NCI-H2196 (cell line): ENCODE data around the gene ATP2A2.
"Not testable (repeated sequence)": the region's sequence is repeated elsewhere in the genome, so short reads cannot be mapped to it uniquely, and the experiment has no call there.

ENCODE experiments used
- DNase-seq: peaks from one replicate; lab custom pipeline; 2025; ENCODE audit not compliant: unreplicated experiment; lab: John Stamatoyannopoulos, UW

ATP2A2 gene

DNA sequence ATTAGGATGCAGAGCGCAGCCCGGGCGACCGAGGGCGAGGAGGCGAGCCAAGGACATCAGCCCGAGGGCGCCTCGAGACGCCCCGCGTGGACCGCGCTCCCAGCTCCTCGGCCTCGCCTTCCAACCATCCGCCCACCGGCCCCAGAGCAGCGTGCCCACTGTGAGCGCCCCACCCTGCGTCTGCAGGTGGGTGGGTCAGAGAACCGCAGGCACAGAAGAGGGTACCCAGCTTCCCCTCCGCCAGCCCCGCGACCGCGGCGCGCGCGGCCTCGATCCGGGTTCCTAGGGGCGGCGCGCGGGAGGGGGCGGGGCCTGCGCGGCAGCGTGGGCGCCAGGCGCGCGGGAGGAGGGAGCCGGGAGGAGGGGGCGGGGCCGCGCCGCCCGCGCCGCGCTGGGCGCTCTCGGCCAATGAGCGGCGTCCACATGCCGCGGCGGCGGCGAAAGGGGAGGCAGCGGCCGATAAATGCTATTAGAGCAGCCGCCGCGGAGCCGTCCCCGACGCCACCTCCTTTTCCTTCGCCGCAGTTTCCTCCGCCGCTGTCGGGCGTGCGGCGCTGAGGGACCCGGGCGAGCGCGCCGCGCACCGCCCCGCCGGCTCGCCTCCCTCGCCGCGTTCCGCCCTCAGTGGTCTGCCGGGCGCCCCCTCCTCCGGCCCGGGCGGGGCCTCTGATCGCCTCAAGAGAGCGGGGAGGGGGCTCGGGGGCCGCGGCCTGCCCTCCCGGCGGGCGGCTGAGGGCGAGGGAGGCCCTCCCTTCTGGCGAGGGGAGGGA, at the start of gene ATP2A2:
TSS of gene ATP2A2 (plus strand) at position 469 of the 770 bp plus-strand sequence. CDS start 543 bp downstream, outside the sequence.
- peak; percentile 96 for DNase-seq

DNA sequence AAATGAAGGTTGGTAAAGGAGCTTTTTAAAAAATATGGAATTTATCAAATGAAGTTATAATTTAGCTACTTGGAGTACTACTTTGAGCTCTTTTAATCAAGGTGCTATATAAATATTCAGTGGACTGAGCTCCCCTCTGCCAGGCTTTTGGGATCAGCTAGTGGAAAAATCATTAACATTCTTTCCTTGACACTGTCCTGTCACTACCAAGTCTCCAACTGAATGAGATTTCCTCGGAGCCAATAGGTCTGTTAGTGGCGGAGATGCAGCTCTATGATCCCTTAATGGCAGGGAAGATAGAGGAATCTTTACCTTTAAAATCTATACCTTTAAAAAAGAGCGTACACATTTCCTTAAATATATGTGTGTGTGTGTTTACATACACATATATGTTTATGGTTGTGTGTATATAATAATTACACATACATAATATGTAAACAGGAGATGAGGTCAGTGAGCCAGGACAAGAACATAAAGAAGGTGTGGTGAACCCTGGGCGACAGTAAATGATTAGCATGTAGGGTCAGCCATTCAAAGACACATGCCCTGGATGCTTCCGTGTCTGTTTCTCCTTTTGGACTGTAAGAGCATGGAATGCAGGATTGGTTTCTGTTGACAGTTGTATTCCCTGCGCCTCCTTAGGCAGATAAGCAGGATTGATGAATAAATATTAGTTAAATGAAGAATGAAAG, 47.7 kb upstream of the ATP2A2 start:
- no peak for DNase-seq

DNA sequence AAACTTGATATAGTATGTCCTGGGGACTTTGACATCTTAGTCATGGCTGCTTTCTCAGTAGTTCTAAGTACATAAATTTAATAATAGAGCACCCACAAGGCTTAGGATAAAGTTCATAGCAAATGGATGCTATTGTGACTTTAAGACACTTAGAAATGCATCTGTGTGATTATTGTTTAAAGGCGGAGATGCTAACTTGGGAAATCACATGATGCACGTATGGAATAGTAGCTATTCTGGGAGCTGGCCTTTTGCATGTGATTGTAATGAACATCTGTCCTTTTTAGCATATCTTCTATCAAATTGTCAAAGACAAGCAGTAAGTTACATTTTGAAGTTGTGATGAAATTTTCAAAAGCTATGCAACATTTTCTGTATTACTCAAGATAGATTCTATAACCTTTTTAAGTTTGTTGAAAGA, 46.7 kb upstream of the ATP2A2 start:
- DNase-seq = no peak

DNA sequence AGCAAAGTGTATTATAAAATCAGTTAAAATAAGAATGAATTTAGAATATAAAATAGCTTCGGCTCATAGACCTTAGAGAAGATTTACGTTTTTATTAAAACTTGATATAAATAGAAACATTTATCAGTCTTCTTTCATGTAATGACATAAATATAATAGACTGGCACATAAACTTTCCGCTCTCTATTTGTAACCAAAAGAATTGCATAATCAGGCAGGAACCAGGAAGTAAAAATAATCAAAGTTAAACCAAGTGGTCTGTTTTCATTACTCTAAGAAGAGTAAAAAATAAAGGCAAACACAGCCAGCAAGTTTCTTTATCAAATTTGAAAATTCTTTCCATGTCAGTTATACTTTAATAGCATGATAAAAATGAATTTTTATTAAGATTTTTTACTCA, 46.3 kb upstream of the ATP2A2 start:
- DNase-seq = no peak

DNA sequence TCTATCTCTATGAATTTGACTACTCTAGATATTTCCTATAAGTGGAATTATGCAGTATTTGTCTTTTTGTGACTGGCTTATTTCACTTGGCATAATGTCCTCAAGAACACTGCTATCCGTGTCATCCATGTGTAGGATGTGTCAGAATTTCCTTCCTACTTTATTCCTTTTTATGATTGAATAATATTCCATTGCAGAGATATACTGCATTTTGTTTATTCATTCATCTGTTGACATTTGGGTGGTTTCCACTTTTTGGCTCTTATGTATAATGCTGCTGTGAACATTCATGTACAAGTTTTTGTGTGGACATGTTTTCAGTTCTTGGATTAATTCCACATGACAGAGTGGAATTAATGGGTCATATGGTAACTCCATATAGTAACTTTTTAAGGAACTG, 45.7 kb upstream of the ATP2A2 start:
- no peak for DNase-seq

DNA sequence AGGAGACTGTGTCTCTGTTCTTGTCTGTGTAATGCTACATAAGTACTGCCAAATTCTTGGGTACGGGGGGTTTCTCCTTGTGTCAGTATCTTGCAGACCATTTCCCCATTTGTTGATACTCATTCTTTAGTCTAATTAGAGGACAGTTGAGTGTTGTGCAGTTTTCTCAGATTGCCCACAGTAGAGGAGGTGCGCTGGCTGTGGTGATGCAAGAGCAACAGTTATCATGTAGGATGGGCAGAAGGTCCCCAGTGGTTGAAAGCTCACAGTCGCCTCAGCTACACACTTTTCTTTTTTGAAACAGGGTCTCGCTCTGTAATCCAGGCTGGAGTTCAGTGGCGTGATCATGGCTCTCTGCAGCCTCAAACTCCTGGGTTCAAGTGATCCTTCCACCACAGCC, 37.8 kb upstream of the ATP2A2 start:
- no peak for DNase-seq

DNA sequence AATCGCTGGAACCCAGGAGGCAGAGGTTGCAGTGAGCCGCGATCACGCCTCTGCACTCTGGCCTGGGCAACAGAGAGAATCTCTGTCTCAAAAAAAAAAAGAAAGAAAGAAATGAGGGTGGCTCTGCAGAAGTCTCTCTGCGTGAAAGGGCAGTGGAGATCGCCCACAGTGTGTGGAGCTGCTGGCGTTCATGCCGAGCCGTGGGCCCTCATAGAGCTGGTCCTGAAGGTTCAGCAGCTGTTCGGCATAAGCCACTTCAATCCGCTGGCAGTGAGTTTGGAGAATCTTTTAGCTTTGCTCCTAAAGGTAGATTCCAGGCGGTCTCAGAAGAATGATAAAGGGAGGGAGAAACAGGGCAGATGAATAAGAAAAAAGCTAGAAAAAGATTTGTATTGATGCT, 36.7 kb upstream of the ATP2A2 start:
- DNase-seq = no peak

DNA sequence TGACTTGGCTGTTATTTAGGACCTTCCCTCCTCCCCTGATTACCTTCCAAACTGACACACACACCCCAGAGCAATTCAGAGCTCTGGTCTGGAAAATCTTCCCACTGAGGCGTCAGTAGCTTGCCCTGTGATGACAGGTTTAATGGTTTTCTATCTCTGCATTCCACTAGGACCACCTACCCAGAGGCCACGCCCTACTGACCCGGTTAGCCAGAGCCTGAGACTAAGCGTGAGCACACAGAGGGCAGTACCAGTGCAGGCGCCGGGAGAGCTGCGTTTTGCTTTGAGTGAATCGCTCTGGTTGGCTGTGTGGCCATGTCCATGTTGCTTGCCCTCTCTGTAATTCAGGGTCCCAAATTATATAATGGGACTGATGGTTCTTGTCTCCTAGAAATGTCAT, 36.2 kb upstream of the ATP2A2 start:
- no peak for DNase-seq

DNA sequence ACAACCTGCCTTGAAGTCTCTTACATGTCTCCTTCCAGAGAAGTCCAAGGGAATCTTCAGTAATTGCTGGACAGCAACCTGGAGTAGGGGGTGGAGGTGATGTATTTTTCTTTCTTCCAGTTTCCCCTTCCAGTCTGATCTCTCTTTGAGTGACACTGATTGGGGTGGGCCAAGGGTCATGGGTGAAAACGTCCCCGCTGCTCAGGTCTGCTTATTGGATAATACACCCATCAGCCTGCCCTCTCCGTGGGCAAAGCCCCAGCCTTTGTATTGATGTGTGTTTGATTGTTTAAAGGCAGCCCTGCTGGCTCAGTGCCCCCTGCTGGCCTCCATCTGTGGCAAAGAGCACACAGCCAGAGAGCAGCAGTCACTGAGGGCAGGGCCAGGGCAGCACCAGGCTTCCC, 35.7 kb upstream of the ATP2A2 start:
- no peak for DNase-seq

DNA sequence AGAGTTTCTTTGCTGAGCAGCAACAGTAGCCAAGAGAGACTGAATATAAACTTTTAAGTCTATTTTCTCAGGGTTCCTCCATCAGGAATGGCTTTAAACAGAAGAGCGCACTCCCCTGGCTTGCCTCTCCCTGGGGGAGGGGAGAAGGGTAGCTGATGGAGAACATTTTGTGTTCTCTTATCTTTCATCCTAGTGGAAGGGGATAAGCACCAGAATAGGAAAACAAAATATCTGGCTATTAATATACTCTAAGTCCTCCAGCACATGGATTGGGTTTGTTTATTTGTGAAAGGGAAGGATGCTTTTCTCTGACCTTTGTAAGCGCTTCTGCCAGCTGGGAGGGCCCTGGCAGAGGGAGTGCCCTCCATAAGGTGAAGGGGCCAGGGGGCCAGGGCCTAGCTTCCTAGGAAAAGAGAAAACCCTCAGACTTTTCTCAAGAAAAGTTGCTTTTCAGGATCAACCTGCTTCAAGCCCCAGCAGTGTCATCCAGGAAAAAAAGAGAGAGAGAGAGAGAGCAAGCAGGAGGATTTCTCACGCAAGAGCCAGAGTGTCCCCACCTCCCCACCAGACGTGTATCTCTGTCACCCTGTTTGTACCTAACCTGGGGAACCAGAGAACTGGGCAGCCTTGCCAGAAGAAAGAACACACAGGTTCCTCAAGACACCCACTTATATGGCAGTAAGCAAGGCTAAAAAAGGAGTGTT, 34.3 kb upstream of the ATP2A2 start:
- DNase-seq = no peak

DNA sequence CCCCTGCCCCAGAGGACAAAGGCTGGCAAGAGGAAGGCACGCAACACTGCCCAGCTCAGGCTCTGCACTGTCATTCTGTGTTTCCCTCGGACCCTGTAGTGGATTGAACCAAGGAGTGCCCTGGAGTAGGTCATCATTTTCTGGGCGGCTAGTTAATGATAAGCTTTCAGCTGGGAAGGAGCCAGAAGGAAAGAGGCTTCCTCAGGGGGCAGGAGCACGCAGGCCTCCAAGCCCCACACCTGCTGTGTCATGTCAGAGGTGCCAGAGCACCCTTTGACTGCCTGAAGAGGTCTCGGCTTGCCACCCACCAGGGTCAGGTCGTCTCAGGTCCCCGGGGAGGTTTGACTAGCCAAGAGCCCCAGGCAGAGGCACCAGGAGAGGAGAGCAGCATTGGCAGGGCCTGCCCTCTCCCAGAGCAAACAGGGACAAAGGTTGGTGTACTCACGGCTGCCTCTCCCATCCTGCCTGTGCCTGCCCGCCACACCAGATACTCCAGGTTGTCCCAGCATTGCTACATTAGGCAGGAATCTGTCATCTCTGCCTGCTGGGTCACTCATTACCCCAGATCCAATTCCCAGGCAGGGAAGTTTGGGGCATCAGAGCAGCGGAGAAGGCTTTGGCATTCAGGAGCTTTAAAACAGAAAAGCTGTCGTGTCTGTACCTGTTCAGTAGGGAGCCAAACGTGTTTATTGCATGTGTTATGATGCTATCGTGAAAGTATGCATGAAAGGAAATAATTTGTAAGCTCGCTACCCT, 33.5 kb upstream of the ATP2A2 start:
- no peak for DNase-seq

DNA sequence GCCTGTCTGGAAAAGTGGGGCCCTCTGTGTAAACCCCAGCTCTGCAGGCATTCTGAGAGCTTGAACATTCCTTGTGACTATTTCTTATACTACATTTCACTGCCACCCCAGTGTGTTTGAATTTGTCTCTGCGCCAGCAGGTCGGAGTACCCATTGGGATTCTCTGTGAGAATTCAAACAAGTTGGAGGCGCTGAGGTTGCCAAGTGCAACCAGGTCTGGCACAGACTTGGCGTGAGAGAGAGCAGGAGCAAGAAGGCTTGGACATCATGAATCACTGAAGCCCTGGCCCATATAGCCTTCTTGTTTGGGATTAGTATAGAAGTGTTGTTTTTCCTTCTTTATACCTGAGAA, 33.0 kb upstream of the ATP2A2 start:
- no peak for DNase-seq

DNA sequence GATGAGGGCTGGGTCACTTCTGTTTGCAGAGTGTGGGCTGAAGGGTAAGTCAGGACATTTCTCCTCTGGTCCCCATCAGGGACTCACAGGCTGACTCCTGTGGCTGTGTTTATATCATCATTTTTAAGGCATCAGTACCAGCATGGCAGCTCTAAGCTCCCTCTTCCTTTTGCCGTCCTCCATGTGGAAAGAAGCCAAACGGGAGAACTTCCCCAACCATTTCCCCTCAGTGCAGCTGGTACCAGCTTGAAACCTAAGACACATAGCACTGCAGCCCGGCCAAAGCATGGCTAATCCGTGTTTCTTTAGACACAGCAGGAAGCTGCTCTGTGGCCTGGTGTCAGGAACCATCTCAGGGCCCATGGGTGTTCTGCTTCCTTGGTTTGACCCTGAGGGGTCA, 31.9 kb upstream of the ATP2A2 start:
- DNase-seq = no peak

DNA sequence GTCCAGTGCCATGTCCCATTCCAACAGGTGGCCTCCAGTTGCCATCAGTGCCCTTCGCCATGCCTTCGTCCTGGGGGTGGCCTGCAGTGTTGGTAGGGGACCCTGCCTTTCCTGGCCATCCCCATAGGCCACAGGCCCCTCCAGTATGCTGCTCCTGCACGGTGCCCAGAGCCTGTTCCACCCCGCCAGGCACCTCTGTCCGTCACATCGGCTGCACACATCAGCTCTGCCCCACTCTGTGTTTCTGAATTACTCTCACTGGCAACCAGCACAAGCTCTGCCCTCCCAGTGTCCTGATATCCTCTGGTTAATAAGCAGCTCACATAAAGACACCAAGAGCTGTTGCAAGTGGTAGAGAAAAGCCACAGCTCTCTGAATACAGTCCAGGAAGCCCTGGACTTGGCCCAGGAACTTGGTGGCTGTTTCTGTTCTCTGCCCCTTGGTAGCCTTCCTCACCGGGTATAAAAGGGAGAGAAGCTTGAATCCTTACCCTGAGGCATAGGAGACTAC, 31.3 kb upstream of the ATP2A2 start:
- DNase-seq = no peak

DNA sequence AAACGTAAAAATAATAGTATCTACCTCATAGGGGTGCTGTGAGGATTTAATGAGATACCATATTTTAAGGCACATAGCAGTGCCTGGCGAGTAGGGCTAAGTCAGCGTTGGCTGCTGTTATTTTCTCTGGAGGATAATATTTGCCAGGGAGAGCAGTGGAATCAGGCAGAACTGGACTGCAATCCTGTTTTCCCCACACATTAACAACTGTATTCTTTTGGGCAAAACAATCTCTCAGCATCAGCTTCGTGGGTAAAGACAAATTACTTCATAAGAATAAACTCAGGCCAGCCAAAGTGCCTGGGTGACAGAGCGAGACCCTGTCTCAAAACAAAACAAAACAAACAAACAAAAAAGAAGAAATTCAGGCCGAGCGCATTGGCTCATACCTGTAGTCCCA, 29.7 kb upstream of the ATP2A2 start:
- DNase-seq = no peak

DNA sequence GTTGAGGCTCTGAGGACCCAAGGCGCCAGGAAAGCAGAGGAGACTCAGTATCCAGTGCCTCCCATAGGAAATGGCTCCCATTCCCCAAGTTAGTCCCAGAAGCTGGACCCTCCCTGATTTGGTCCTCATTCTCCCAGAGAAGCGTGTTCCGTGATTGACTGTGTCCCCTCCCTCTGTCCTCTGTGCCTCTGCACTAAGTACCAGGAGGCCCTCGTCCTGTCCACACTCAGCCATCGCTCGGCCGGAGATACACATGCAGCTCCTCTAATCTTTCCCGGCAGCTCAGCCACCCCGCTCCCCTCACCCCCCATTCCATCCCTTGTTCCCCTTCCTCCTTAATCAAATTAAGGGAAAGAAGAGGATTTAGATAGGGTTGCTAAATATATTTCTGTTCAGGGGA, 28.3 kb upstream of the ATP2A2 start:
- DNase-seq = no peak

DNA sequence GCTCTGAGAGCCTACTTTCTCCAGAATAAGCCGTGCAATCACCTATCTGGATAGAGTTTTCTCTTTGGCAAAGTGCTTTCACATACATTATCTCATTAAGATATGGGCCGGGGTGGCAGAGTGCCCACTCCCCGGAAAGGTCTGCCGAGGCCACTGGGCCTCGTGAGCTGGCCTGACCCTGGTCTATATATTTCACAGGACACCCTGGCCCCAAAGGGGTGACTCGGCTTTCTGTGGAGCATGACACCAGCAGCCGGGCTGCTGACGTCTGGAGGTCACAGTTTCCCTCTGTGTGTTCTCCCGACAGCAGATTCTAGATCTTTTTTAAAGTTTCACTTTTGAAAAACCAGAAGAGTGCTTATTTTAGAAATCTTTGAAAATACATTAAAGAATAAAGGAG, 27.9 kb upstream of the ATP2A2 start:
- no peak for DNase-seq

DNA sequence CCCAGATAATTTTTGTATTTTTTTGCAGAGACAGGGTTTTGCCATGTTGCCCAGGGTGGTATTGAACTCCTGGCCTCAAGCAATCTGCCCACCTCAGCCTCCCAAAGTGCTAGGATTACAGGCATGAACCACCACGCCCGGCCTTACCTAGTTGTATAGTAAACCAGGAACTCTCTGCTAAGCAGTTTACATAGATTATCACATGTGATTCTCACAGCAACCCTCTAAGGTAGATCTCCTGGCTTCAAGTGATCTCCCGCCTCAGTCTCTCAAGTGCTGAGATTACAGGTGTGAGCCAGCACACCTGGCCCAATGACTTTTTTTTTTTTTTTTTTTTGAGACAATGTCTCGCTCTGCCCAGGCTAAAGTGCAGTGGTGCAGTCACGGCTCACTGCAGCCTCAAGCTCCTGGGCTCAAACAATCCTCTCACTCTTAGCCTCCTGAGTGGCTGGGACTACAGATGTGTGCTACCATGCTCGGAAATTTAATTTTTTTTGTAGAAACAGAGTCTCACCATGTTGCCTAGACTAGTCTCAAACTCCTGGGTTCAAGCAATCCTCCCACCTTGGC, 26.0 kb upstream of the ATP2A2 start:
- DNase-seq = no peak

DNA sequence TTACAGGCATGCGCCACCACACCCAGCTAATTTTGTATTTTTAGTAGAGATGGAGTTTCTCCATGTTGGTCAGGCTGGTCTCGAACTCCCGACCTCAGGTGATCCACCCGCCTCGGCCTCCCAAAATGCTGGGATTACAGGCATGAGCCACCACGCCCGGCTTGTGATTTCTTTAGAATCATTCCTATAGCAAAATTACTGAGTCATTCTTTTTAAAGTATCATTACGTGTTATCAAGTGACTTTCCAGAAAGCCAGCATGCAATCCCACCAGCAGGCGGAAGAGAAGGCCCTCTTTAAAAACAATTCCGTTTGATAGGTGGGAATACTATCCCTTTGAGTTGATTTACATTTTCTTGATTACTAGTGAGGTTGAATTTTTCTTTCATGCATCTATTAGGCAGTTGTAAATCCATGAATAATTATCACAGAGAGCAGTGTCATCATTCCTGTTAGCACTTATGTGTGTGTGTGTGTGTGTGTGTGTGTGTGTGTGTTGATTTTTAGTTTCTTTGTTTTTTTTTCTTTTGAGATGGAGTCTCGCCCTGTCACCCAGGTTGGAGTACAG, 25.1 kb upstream of the ATP2A2 start:
- DNase-seq = not testable (repeated sequence)

DNA sequence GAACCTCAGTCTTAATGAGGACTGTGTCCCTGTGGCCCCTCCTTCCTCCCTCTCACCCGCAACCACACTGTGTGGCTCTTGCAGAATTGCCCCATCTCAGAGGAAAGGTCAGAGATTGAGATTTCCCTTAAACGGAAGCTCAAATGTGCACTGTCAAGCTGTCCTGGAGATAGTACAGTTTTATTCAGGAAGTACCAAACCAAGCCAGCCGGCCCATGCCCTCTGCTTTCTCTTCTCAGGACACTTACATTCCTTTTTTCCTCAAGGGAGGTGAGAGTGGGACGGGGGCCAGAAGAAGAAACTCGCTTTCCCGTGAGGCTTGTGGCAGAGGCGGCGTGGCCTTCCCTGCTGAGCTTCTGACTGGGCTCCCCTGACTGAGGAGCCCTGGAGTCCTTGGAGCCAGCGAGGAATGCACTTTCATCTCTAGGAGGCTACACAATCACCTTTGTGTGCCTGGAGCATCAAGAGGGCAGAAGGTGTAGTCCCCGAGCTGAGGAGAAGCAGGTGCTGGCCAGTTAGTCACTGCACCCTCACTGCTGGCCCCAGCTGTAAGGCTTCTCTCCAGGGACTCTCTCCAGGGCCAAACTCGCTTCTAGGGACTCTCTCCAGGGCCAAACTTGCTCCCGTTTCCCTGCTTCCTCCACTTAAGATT, 24.1 kb upstream of the ATP2A2 start:
- DNase-seq = no peak
